ENCODE results near the gene TM9SF1. TPM values are rescaled to one million over a fixed set of nuclear protein-coding genes. Genes with fewer than 3 reads are reported as not detected.

Gene TM9SF1
- total RNA-seq, 2 donors from 2014 or later, result 22.3 to 22.6 TPM

GRCh38 chr14:24184104-24184970 is 10.9 kb downstream of the TM9SF1 start:
- H3K9me3 ChIP-seq (ENCODE audit: control insufficient read depth, low read length, poor library complexity, severe bottlenecking), result no peaks in the 10 kb centered on the region
- H3K4me3 Mint-ChIP-seq, result no peak overlapping the region
- peaks cover 26% of the 10 kb centered on the region for H3K4me1 Mint-ChIP-seq
- DNase-seq (no peak), ATAC-seq (no peak)
- H3K27ac Mint-ChIP-seq, result no peak overlapping the region
- H3K27me3 Mint-ChIP-seq, result no peaks in the 10 kb centered on the region
- peaks cover 2% of the 10 kb centered on the region for H3K36me3 Mint-ChIP-seq (ENCODE audit: low read depth)

GRCh38 chr14:24183014-24183481 is 12.2 kb downstream of the TM9SF1 start:
- H3K4me3 Mint-ChIP-seq, result no peak overlapping the region
- no peak for ATAC-seq
- no peaks in the 10 kb centered on the region for H3K9me3 ChIP-seq (ENCODE audit: control insufficient read depth, low read length, poor library complexity, severe bottlenecking)
- peak overlapping the region; percentile 80 for H3K27ac Mint-ChIP-seq
- no peak for DNase-seq
- H3K36me3 Mint-ChIP-seq (ENCODE audit: low read depth), result peaks cover 2% of the 10 kb centered on the region
- H3K27me3 Mint-ChIP-seq, result no peaks in the 10 kb centered on the region
- H3K4me1 Mint-ChIP-seq, result peaks cover 23% of the 10 kb centered on the region

- H3K36me3 Mint-ChIP-seq (ENCODE audit: low read depth), result peaks cover 2% of the 10 kb centered on the region
- ATAC-seq (no peak), DNase-seq (no peak)
- H3K27ac Mint-ChIP-seq, result peak overlapping the region; percentile 80
- H3K9me3 ChIP-seq (ENCODE audit: control insufficient read depth, low read length, poor library complexity, severe bottlenecking), result no peaks in the 10 kb centered on the region
- H3K27me3 Mint-ChIP-seq, result no peaks in the 10 kb centered on the region
- peaks cover 18% of the 10 kb centered on the region for H3K4me1 Mint-ChIP-seq
- peak overlapping the region; percentile 12 for H3K4me3 Mint-ChIP-seq
These were observed 12.9 kb downstream of the TM9SF1 start for GRCh38 chr14:24182110-24182882.

- DNase-seq (no peak), ATAC-seq (no peak)
- H3K4me1 Mint-ChIP-seq, result peaks cover 14% of the 10 kb centered on the region
- H3K27ac Mint-ChIP-seq, result peak overlapping the region; percentile 73
- no peaks in the 10 kb centered on the region for H3K9me3 ChIP-seq (ENCODE audit: control insufficient read depth, low read length, poor library complexity, severe bottlenecking)
- peaks cover 2% of the 10 kb centered on the region for H3K36me3 Mint-ChIP-seq (ENCODE audit: low read depth)
- H3K4me3 Mint-ChIP-seq, result peak overlapping the region; percentile 12
- no peaks in the 10 kb centered on the region for H3K27me3 Mint-ChIP-seq
These were observed 13.7 kb downstream of the TM9SF1 start for GRCh38 chr14:24181371-24182077.

GRCh38 chr14:24179961-24180796 is 15.1 kb downstream of the TM9SF1 start:
- H3K4me1 Mint-ChIP-seq, result peaks cover 14% of the 10 kb centered on the region
- no peak overlapping the region for H3K4me3 Mint-ChIP-seq
- H3K27me3 Mint-ChIP-seq, result no peaks in the 10 kb centered on the region
- peaks cover 2% of the 10 kb centered on the region for H3K36me3 Mint-ChIP-seq (ENCODE audit: low read depth)
- no peak for ATAC-seq
- H3K9me3 ChIP-seq (ENCODE audit: control insufficient read depth, low read length, poor library complexity, severe bottlenecking), result no peaks in the 10 kb centered on the region
- H3K27ac Mint-ChIP-seq, result no peak overlapping the region
- DNase-seq, result no peak

- no peaks in the 10 kb centered on the region for H3K27me3 Mint-ChIP-seq
- peaks cover 16% of the 10 kb centered on the region for H3K4me1 Mint-ChIP-seq
- no peak overlapping the region for H3K4me3 Mint-ChIP-seq
- H3K9me3 ChIP-seq (ENCODE audit: control insufficient read depth, low read length, poor library complexity, severe bottlenecking), result no peaks in the 10 kb centered on the region
- ATAC-seq (no peak), DNase-seq (no peak)
- H3K27ac Mint-ChIP-seq, result peak overlapping the region; percentile 47
- H3K36me3 Mint-ChIP-seq (ENCODE audit: low read depth), result peaks cover 2% of the 10 kb centered on the region
These were observed 15.8 kb downstream of the TM9SF1 start for GRCh38 chr14:24179294-24179960.

- ATAC-seq (no peak), DNase-seq (no peak)
- Mint-ChIP-seq H3K4me1 (peaks cover 15% of the 10 kb centered on the region), H3K4me3 (no peak overlapping the region), H3K27me3 (no peaks in the 10 kb centered on the region), H3K27ac (peak overlapping the region; percentile 47), H3K36me3 (ENCODE audit: low read depth) (peaks cover 2% of the 10 kb centered on the region)
- H3K9me3 ChIP-seq (ENCODE audit: control insufficient read depth, low read length, poor library complexity, severe bottlenecking), result no peaks in the 10 kb centered on the region
These were observed 16.7 kb downstream of the TM9SF1 start for GRCh38 chr14:24178399-24179178.

- no peaks in the 10 kb centered on the region for H3K27me3 Mint-ChIP-seq
- peaks cover 11% of the 10 kb centered on the region for H3K4me1 Mint-ChIP-seq
- DNase-seq (no peak), ATAC-seq (no peak)
- H3K4me3 Mint-ChIP-seq, result no peak overlapping the region
- peaks cover 2% of the 10 kb centered on the region for H3K36me3 Mint-ChIP-seq (ENCODE audit: low read depth)
- no peak overlapping the region for H3K27ac Mint-ChIP-seq
- H3K9me3 ChIP-seq (ENCODE audit: control insufficient read depth, low read length, poor library complexity, severe bottlenecking), result no peaks in the 10 kb centered on the region
These were observed 17.4 kb downstream of the TM9SF1 start for GRCh38 chr14:24177891-24178290.

- no peak overlapping the region for H3K4me3 Mint-ChIP-seq
These were observed 18.0 kb downstream of the TM9SF1 start for GRCh38 chr14:24177041-24177825.

GRCh38 chr14:24176599-24176998 is 18.6 kb downstream of the TM9SF1 start:
- no peak overlapping the region for H3K4me3 Mint-ChIP-seq
- H3K4me1 Mint-ChIP-seq, result peaks cover 11% of the 10 kb centered on the region
- no peaks in the 10 kb centered on the region for H3K9me3 ChIP-seq (ENCODE audit: control insufficient read depth, low read length, poor library complexity, severe bottlenecking)
- no peak for DNase-seq
- H3K27ac Mint-ChIP-seq, result peak overlapping the region; percentile 56
- H3K27me3 Mint-ChIP-seq, result no peaks in the 10 kb centered on the region
- no peaks in the 10 kb centered on the region for H3K36me3 Mint-ChIP-seq (ENCODE audit: low read depth)
- ATAC-seq, result no peak

More at GRCh38 chr14:24177041-24177825, 18.0 kb downstream of the TM9SF1 start:
- H3K9me3 ChIP-seq (ENCODE audit: control insufficient read depth, low read length, poor library complexity, severe bottlenecking), result no peaks in the 10 kb centered on the region
- Mint-ChIP-seq H3K27ac (peak overlapping the region; percentile 56), H3K27me3 (no peaks in the 10 kb centered on the region), H3K4me1 (peaks cover 7% of the 10 kb centered on the region), H3K36me3 (ENCODE audit: low read depth) (peaks cover 2% of the 10 kb centered on the region)
- ATAC-seq, result no peak
- no peak for DNase-seq

GRCh38 chr14:24172871-24173281 is 22.4 kb downstream of the TM9SF1 start:
- no peaks in the 10 kb centered on the region for H3K9me3 ChIP-seq (ENCODE audit: control insufficient read depth, low read length, poor library complexity, severe bottlenecking)
- Mint-ChIP-seq H3K36me3 (ENCODE audit: low read depth) (peaks cover 6% of the 10 kb centered on the region), H3K4me1 (peaks cover 20% of the 10 kb centered on the region), H3K27me3 (no peaks in the 10 kb centered on the region), H3K4me3 (peak overlapping the region; percentile 79), H3K27ac (peak overlapping the region; percentile 65)
- DNase-seq (no peak), ATAC-seq (no peak)

Data from T-helper 17 cell (primary cell).